Activated T-cell treated with anti-CD3 and anti-CD28 coated beads, Interleukin-2, amount 50 U/mL, for 4 hours (primary cell): ENCODE data around the gene PGLYRP2. TPM values are rescaled to one million over a fixed set of nuclear protein-coding genes. Genes with fewer than 3 reads are reported as not detected.

Source experiments
- ATAC-seq, 2 donors: fragments of 200-7000 bp; cut with Tn5 transposase; one replicate each; pipeline ENCODE4 v1.10.0; 2021
- DNase-seq: peaks from one replicate; pipeline ENCODE4 v3.0.0-alpha.2; 2020
- H3K27me3 Mint-ChIP-seq: one replicate; pipeline ENCODE4 v1.8.0; 2021; ENCODE audit warnings: low read depth, mixed read lengths
- H3K36me3 Mint-ChIP-seq: one replicate; pipeline ENCODE4 v1.8.0; 2022; ENCODE audit warnings: mixed read lengths; ENCODE audit not compliant: insufficient read depth
- H3K4me1 Mint-ChIP-seq: one replicate; pipeline ENCODE4 v1.8.0; 2021; ENCODE audit warnings: low read depth, mixed read lengths
- H3K4me3 Mint-ChIP-seq: one replicate; pipeline ENCODE4 v1.8.0; 2021; ENCODE audit warnings: mild to moderate bottlenecking, moderate library complexity, mixed read lengths
- H3K9me3 Mint-ChIP-seq: one replicate; pipeline ENCODE4 v1.8.0; 2021; ENCODE audit warnings: mixed read lengths
- total RNA-seq, 3 donors: library from RNA; stranded (reverse); gene quantifications; one replicate each; pipeline ENCODE4 v1.2.1, GENCODE V29; 2021

Gene PGLYRP2
- total RNA-seq, 3 donors from 2014 or later = 0.08 TPM; not detected in 2

DNA sequence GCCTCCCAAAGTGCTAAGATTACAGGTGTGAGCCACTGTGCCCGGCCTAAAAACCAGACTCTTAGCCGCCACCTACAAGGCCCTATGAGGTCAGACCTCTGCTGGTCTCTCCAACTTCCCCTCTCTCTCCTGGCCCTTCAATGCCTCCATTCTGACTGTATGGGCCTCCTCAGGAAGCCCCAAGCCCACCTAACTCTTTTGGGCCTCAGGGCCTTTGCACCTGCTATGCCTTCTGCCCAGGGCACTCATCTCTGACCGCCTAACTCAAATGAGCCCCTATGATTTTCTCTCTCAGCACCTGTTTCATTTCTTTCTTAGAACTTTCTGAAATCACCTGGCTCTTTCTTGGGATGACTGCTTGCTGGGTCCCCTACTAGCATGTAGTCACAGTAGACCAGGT lies 36.0 kb downstream of the PGLYRP2 start:
- peaks cover under 1% of the 10 kb centered on the region for H3K4me1 Mint-ChIP-seq
- H3K27me3 Mint-ChIP-seq = no peaks in the 10 kb centered on the region
- H3K36me3 Mint-ChIP-seq = no peaks in the 10 kb centered on the region
- no peak overlapping the region for H3K4me3 Mint-ChIP-seq
- ATAC-seq (no peak), DNase-seq (no peak)
- no peaks in the 10 kb centered on the region for H3K9me3 Mint-ChIP-seq

DNA sequence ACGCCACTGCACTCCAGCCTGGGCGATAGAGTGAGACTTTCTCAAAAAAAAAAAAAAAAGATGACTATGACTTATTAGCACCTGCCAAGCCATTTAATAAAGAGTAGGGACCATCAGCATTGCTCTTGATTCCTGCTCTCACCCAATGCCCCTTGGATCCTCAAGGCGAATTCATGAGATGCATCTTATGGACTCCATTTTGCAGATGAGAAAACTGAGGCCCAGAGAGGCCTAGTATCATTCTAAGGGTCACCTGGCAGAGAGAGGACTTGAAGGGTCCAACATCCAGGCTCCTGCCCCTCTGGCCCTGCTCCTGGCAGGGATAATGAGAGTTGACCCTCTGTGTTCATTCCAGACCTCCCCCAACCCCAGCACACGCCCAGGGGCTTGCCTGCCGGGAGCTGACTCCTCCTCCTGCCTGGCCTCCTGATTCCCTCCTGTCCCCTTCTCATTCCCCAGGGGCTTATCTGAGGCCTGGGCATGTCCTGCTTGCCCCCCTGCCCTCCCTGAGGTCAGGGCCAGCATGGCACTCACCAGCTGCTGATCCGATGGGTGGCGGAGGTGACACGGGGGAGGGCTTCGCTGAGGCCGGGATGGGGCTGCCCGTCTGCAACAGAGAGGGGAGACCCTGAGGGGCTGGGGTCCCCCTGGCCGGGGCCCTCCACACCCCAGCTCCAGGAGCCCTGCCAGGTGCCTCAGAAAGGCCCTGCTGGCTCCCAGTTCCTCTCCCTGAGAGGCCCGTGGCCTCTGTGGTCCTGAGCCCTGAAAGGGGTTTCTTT lies 37.0 kb downstream of the PGLYRP2 start:
- ATAC-seq = no peak
- no peaks in the 10 kb centered on the region for H3K4me1 Mint-ChIP-seq
- DNase-seq = no peak
- no peaks in the 10 kb centered on the region for H3K36me3 Mint-ChIP-seq
- no peaks in the 10 kb centered on the region for H3K9me3 Mint-ChIP-seq
- no peaks in the 10 kb centered on the region for H3K27me3 Mint-ChIP-seq
- no peak overlapping the region for H3K4me3 Mint-ChIP-seq

DNA sequence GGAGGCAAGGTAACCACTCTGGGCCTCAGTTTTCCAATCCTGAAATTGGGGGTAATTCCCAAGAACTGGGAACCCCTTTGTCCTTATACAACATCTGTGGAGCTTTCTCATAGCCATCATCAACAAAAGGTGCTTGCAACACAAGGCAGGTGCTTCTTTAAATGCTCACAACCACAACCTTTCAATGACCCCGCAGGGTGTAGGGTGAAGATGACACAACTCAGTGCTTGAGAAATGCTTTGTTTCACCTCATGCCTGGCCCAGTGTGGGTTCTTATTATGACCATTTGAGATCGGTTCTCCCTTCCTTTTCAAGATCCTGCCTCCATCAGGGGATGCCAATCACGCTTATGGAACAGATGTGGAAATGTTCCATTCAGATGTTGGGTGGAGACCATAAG lies 38.0 kb downstream of the PGLYRP2 start:
- H3K27me3 Mint-ChIP-seq = no peaks in the 10 kb centered on the region
- H3K36me3 Mint-ChIP-seq = no peaks in the 10 kb centered on the region
- no peak for DNase-seq
- H3K4me3 Mint-ChIP-seq = no peak overlapping the region
- peaks cover 1% of the 10 kb centered on the region for H3K4me1 Mint-ChIP-seq
- no peak for ATAC-seq
- no peaks in the 10 kb centered on the region for H3K9me3 Mint-ChIP-seq

DNA sequence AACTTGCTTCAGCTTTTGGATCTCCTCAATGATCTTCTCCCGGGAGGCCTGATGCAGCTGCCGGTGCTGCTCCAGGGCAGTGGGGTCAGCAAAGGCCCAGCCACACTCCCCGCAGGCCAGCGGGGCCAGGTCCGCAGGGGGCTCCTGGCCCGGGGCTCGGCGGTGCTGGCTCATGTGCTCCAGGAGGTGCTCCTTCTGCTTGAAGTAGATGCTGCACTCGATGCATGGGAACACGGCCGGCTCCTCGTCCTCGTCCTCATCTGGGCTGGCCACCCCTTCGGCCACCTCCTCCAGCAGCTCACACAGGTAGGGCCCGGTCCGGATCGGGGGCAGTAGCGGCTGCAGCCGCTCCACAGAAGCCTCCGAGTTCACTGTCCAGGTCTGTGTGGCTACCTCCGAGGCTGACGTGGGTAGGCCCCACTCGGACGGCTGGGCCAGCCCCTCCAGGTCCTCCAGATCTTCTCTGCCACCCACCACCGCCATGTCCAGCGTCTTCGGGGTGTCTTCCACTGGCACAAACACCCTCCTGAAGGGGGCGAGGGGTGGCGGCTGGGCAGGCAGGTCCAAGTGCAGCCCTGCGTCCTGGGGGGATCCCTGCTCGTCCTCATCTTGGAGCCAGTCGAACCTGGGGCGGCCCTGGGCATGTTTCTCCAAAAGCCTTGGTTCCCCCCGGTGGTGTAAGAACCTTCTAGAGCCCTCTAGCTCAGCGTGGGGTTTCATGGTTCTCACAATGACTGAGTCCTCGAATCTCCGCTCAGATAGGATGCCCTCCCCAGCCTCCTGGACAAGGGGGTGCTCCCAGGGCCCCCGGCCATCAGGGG lies 39.3 kb downstream of the PGLYRP2 start:
- Mint-ChIP-seq H3K36me3 (no peaks in the 10 kb centered on the region), H3K27me3 (no peaks in the 10 kb centered on the region), H3K4me3 (no peak overlapping the region), H3K4me1 (peaks cover 2% of the 10 kb centered on the region), H3K9me3 (no peaks in the 10 kb centered on the region)
- ATAC-seq (no peak), DNase-seq (no peak)

DNA sequence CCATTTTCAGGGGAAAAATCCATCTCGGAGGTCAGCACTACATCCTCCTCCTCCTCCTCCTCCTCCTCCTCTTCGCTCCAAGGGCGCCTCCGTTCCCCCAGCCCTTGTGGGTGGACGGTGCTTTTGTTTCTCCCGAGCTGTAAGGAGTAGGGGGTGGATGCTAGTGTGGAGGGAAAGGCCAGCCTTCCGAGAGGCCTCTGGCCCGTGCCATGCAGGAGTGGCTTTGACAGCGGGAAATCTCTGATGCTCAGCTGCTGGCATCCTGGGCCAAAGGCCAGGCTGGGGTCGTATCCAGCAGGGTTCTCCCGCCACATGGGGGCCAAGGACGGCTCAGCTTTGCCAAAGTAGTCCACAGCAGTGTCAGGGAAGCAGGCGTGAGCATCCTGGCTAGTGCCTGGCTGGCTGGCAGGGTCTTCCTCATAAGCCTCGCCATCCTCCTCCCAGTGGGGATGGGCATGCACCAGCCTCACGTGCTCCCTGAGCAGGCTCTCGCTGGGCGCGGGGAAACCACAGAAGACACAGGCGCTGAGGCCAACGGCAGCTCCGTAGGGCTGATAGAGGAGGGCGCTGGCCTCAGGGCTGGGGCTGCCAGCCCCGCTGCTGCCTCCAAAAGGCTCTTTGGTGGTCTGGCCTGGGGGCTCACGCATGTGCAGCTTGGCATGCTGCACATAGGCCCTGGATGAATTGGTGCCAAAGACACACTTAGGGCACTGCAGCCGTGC lies 40.1 kb downstream of the PGLYRP2 start:
- Mint-ChIP-seq H3K9me3 (no peaks in the 10 kb centered on the region), H3K36me3 (no peaks in the 10 kb centered on the region), H3K4me3 (no peak overlapping the region), H3K27me3 (no peaks in the 10 kb centered on the region), H3K4me1 (peaks cover 2% of the 10 kb centered on the region)
- no peak for DNase-seq
- ATAC-seq = no peak

DNA sequence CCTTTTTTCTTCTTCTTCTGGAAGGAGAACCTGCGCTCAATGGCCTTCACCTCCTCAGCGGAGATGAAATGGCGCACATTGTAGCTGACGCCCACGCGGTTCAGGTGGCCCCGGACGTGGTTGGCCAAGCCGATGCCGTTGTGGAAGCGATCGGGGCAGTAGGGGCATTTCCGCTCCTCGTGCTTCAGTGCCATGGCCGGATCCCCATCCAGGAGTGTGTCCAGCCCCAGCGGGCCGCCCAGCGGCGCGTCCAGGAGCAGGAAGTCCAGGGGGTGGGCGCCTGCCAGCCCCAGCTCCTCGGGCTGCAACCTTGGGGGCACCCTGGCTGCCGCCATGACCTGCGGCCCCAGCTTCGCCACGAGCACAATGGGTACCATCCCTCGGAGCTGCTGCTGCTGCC lies 40.7 kb downstream of the PGLYRP2 start:
- Mint-ChIP-seq H3K9me3 (no peaks in the 10 kb centered on the region), H3K36me3 (no peaks in the 10 kb centered on the region), H3K4me3 (no peak overlapping the region), H3K4me1 (peaks cover 3% of the 10 kb centered on the region), H3K27me3 (no peaks in the 10 kb centered on the region)
- ATAC-seq (no peak), DNase-seq (no peak)

DNA sequence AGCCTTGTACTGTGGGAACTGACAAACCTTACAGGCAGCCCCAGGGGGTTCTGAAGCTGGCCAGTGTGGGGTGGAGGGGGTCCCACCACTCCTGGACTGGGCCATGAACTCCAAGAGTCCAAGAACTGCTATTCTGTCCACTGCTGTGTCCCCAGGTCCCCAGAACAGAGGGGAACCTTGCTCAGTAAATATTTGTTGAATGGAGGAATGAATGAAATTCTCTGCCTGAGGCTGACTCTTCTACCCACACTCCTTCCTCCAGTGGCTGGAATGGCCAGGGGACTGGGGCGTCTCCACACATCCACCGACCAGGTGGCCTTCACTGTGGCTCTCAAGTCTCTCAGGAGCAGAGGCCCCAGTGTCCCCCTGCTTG lies 41.2 kb downstream of the PGLYRP2 start:
- no peaks in the 10 kb centered on the region for H3K36me3 Mint-ChIP-seq
- DNase-seq (no peak), ATAC-seq (no peak)
- no peak overlapping the region for H3K4me3 Mint-ChIP-seq
- H3K4me1 Mint-ChIP-seq = peaks cover 8% of the 10 kb centered on the region
- H3K27me3 Mint-ChIP-seq = no peaks in the 10 kb centered on the region
- H3K9me3 Mint-ChIP-seq = no peaks in the 10 kb centered on the region

DNA sequence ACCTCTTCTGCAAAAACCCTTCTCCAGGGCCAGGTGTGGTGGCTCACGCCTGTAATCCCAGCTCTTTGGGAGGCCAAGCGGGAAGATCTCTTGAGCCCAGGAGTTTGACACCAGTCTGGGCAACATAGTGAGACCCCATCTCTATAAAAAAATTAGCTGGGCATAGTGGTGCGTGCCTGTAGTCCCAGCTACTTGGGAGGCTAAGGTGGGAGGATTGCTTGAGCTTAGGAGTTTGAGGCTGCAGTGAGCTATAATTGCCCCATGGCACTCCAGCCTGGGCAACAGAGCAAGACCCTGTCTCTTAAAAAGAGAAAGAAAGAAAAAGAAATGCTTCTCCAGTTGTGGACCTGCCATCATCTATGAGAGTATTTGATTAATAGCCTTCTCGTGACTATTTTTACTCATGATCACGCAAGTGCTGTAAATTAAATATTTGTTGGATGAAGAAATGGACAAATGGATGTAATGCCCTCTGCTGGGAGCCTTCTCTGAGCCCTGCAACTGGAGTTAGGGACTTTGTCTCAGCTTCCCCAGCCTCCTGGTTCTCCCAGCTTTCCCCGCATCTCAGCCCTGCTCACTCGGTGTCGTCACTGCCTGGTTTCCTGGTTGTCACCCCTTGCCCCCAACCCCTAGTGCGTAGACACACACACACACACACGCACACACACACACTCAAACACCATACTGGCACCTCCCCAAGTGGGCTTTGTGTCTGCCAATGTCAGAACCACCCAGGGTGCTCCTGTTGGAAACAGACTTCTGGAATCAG lies 41.8 kb downstream of the PGLYRP2 start:
- Mint-ChIP-seq H3K36me3 (no peaks in the 10 kb centered on the region), H3K4me3 (no peak overlapping the region), H3K27me3 (no peaks in the 10 kb centered on the region), H3K9me3 (no peaks in the 10 kb centered on the region), H3K4me1 (peaks cover 10% of the 10 kb centered on the region)
- ATAC-seq = no peak
- DNase-seq = no peak

DNA sequence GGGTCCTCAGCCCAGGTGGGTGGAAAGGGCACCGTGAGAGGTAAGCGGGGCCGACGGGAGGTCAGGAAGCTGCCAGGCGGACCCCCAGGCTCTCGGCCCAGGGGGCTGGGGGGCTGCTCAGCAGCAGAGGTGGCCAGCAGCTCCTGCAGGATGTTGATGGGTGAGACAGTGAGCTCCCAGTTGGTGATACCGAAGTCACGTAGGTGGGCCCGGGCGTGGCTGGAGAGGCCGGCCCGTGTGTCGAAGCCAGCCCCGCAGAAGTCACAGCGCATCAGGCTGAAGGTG lies 42.5 kb downstream of the PGLYRP2 start:
- Mint-ChIP-seq H3K4me3 (no peak overlapping the region), H3K9me3 (no peaks in the 10 kb centered on the region), H3K27me3 (no peaks in the 10 kb centered on the region), H3K36me3 (no peaks in the 10 kb centered on the region), H3K4me1 (peaks cover 13% of the 10 kb centered on the region)
- ATAC-seq (no peak), DNase-seq (no peak)

DNA sequence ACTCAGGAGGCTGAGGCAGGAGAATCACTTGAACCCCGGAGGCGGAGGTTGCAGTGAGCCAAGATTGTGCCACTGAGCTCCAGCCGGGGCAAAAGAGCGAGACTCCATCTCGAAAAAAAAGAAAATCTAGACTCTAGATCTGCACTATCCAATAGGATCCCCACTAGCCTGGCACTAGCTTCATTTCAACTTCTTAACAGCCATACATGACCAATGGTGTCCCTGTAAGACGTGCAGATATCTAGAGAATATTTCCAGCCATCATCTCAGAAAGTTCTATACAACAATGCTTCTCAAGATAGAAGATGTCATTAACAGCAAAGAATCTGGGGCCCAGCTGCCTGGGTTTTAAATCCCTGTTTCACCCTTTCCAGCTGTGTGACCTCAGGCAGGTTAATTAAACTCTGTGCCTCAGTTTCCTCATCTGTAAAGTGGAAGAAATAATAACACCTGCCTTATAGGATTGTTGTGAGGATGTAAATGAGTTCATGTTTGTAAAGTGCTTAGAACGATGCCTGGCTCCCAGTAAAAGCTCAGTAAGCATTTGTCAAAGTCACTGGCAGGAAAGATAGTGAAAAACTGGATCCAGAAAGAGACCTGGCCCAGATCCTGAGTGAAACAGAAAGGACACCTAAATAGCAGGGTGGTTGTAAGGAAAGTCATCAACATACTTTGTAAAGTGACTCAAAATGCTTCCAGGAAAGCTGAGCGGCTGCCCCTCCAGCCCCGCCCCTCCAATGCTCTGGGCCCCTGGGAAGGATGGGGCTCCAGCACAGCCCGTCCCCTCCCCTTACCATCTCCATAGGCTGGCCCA lies 43.1 kb downstream of the PGLYRP2 start:
- no peak for DNase-seq
- no peak for ATAC-seq
- Mint-ChIP-seq H3K27me3 (no peaks in the 10 kb centered on the region), H3K4me3 (no peak overlapping the region), H3K36me3 (peaks cover 1% of the 10 kb centered on the region), H3K9me3 (no peaks in the 10 kb centered on the region), H3K4me1 (peaks cover 18% of the 10 kb centered on the region)

DNA sequence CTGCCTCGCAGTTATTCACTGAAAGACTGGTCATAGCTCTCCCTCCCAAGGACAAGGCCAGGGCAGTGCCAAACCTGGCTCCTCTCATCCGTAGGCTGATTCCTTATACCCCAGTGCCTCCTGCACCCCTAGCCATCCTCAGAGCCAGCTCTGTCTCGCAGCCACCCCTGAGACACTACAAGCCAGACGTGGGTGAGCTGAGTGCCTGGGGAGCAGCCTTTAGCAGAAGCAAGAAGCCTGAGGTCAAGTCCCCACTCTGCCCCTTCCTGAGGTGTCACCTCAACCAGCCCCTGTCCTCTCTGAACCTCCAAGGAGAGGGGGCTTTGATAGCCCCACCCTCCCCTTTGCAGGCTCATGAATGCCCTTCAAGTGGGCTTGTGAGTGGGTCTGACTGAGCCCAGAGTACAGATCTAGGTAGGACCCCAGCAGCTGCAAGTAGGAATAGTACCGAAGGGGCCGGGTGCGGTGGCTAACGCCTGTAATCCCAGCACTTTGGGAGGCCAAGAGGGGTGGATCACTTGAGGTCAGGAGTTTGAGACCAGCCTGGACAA lies 45.7 kb downstream of the PGLYRP2 start:
- ATAC-seq (no peak), DNase-seq (no peak)
- Mint-ChIP-seq H3K36me3 (peaks cover 4% of the 10 kb centered on the region), H3K4me1 (peaks cover 30% of the 10 kb centered on the region), H3K27me3 (no peaks in the 10 kb centered on the region), H3K4me3 (peak overlapping the region; percentile 91), H3K9me3 (no peaks in the 10 kb centered on the region)

DNA sequence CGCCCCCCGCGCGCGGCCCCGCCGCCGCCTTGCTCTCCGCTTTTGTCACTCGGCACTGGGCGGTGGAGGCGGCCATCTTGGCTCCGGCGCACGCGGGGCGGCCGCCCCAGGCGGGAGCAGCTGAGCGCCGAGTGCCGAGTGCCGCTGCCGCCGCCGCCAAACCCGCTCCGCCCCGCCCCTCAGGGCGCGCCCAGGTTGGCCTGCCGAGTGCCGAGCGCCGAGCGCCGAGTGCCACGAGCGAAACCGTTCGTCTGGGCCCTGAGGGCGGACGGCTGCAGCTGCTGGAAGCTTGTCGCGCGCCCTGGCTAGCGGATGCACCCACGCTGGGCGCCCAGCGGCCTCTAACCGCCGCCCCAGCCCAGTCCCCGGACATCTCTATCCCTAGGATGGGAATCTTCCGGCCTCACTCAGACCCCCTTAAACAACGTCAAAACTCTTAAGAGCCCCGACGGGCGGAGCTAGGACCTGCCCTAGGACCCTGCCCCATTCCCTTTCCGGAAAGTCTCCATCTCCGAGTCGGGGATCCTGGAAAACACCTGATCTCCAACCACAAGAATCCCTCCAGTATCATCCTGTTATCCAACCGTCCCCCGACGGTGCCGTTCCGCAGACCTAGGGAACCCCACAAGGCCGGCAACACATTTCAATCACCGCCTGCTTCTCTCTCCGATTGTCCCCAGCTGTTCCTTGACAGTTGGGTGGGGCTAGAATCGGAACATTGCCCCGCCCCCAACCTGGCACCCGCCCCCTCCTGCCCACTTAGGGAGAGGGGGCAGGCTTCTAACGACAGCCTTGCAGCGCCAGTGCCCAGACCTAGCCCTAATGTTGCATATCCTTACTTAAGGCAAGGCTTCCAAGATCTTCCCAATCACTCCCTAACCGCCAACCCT lies 46.4 kb downstream of the PGLYRP2 start:
- Mint-ChIP-seq H3K4me1 (peaks cover 30% of the 10 kb centered on the region), H3K27me3 (no peaks in the 10 kb centered on the region), H3K4me3 (peak overlapping the region; percentile 91), H3K36me3 (peaks cover 4% of the 10 kb centered on the region), H3K9me3 (no peaks in the 10 kb centered on the region)
- peak; percentile 90 to 92 for ATAC-seq
- peak; percentile 91 for DNase-seq
